Amniotic epithelial cell (primary cell): ENCODE results near the gene SEC14L1.

Experiments
- DNase-seq: peaks from one replicate; pipeline ENCODE4 v3.0.0-alpha.2; 2010; ENCODE audit warnings: low read depth

Gene SEC14L1

GRCh38 chr17:77116371-77116860 is 24.4 kb upstream of the SEC14L1 start:
- no peak for DNase-seq

- DNase-seq = no peak
Measured at GRCh38 chr17:77117415-77117814, 23.4 kb upstream of the SEC14L1 start.

- DNase-seq = peak; percentile 54
Measured at GRCh38 chr17:77118251-77118928, 22.4 kb upstream of the SEC14L1 start.

- no peak for DNase-seq
Measured at GRCh38 chr17:77119668-77120301, 21.0 kb upstream of the SEC14L1 start.

- DNase-seq = peak; percentile 38
Measured at GRCh38 chr17:77120868-77121267, 19.9 kb upstream of the SEC14L1 start.

GRCh38 chr17:77124192-77124889 is 16.4 kb upstream of the SEC14L1 start:
- peak; percentile 85 for DNase-seq

GRCh38 chr17:77125432-77125901 is 15.3 kb upstream of the SEC14L1 start:
- DNase-seq = peak; percentile 86

- no peak for DNase-seq
Measured at GRCh38 chr17:77126519-77126918, 14.2 kb upstream of the SEC14L1 start.

- DNase-seq = no peak
Measured at GRCh38 chr17:77127735-77128361, 12.9 kb upstream of the SEC14L1 start.

- no peak for DNase-seq
Measured at GRCh38 chr17:77128896-77129567, 11.7 kb upstream of the SEC14L1 start.

GRCh38 chr17:77129568-77130301 is 11.0 kb upstream of the SEC14L1 start:
- DNase-seq = peak; percentile 58

GRCh38 chr17:77130525-77130924 is 10.2 kb upstream of the SEC14L1 start:
- DNase-seq = no peak

- DNase-seq = peak; percentile 89
Measured at GRCh38 chr17:77131904-77132303, 8.9 kb upstream of the SEC14L1 start.

GRCh38 chr17:77132411-77133086 is 8.2 kb upstream of the SEC14L1 start:
- DNase-seq = no peak

- no peak for DNase-seq
Measured at GRCh38 chr17:77133087-77133638, 7.6 kb upstream of the SEC14L1 start.

GRCh38 chr17:77136420-77136767 is 4.4 kb upstream of the SEC14L1 start:
- DNase-seq = no peak

GRCh38 chr17:77137111-77137510 is 3.7 kb upstream of the SEC14L1 start:
- no peak for DNase-seq

- DNase-seq = peak; percentile 82
Measured at GRCh38 chr17:77137886-77138285, 2.9 kb upstream of the SEC14L1 start.

GRCh38 chr17:77140166-77140877 is 447 bp upstream of the SEC14L1 start:
- peak; percentile 94 for DNase-seq
